PC-9 (cell line): Measurements from ENCODE around the gene RBM43.
"Not testable (repeated sequence)": the region's sequence is repeated elsewhere in the genome, so short reads cannot be mapped to it uniquely, and the experiment has no call there.

Experiments
- EZH2 ChIP-seq: fragments of 200-600 bp; sonication (generic); IDR thresholded peaks from 2 replicates; pipeline ENCODE4 v1.8.0; 2017; ENCODE audit warnings: antibody characterized with exemption, low read depth
- TF ChIP-seq, protein P1 (sequence below): fragments of 200-600 bp; sonication (generic); conservative IDR thresholded peaks from 2 replicates; pipeline ENCODE4 v1.6.1; 2017; ENCODE audit warnings: mixed run types, antibody characterized with exemption, mild to moderate bottlenecking, moderate library complexity

DNA sequence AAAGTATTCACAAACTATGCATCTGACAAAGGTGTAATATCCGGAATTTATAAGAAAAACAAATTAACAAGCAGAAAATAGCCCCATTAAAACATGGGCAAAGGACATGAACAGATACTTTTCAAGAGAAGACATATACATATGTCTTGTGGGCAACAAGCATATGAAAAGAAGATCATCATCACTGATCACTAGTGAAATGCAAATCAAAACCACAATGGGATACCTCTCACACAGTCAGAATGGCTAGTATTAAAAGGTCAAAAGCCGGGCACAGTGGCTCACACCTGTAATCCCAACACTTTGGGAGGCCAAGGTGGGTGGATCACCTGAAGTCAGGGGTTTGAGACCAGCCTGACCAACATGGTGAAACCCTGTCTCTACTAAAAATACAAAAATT, 28.4 kb downstream of the RBM43 start:
- TF ChIP-seq, protein P1, sequence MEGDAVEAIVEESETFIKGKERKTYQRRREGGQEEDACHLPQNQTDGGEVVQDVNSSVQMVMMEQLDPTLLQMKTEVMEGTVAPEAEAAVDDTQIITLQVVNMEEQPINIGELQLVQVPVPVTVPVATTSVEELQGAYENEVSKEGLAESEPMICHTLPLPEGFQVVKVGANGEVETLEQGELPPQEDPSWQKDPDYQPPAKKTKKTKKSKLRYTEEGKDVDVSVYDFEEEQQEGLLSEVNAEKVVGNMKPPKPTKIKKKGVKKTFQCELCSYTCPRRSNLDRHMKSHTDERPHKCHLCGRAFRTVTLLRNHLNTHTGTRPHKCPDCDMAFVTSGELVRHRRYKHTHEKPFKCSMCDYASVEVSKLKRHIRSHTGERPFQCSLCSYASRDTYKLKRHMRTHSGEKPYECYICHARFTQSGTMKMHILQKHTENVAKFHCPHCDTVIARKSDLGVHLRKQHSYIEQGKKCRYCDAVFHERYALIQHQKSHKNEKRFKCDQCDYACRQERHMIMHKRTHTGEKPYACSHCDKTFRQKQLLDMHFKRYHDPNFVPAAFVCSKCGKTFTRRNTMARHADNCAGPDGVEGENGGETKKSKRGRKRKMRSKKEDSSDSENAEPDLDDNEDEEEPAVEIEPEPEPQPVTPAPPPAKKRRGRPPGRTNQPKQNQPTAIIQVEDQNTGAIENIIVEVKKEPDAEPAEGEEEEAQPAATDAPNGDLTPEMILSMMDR = not testable (repeated sequence)
- TF ChIP-seq EZH2 = not testable (repeated sequence)
